ENCODE measurements around the gene STK32B.

DNA sequence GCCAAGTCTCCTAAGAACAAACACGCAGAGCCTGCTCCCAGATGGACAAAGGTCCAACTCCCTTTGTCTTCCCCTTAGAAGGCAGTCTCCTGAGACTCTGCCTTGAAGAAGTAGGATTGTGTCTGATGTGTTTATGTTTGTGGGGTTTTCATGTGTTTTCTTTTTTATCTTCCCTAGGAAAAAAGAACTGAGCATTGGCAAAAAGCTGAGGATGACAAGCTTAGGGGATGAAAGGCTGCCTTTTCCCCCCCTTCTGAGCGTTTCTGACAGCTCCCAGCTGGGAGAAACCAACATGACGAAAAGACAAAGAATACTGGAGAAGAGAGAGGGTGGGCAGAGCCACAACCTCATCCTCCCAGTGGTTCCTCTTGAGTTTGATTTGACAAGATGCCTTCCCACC lies 475.9 kb downstream of the STK32B start:
- TF ChIP-seq, protein P1, sequence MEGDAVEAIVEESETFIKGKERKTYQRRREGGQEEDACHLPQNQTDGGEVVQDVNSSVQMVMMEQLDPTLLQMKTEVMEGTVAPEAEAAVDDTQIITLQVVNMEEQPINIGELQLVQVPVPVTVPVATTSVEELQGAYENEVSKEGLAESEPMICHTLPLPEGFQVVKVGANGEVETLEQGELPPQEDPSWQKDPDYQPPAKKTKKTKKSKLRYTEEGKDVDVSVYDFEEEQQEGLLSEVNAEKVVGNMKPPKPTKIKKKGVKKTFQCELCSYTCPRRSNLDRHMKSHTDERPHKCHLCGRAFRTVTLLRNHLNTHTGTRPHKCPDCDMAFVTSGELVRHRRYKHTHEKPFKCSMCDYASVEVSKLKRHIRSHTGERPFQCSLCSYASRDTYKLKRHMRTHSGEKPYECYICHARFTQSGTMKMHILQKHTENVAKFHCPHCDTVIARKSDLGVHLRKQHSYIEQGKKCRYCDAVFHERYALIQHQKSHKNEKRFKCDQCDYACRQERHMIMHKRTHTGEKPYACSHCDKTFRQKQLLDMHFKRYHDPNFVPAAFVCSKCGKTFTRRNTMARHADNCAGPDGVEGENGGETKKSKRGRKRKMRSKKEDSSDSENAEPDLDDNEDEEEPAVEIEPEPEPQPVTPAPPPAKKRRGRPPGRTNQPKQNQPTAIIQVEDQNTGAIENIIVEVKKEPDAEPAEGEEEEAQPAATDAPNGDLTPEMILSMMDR (IDR thresholded peaks at IDR 0.05) = no peak
- no peak for TF ChIP-seq EZH2 (IDR thresholded peaks at IDR 0.05; ENCODE audit: borderline replicate concordance, insufficient read depth, low read depth, low read length, poor library complexity, severe bottlenecking)
